GM21390 (cell line): Measurements from ENCODE around the gene POM121.
"Not testable (repeated sequence)": the region's sequence is repeated elsewhere in the genome, so short reads cannot be mapped to it uniquely, and the experiment has no call there.

Experiments used
- ATAC-seq: cut with Tn5 transposase; IDR thresholded peaks from one replicate; pipeline ENCODE4 v1.9.1; 2021; ENCODE audit not compliant: unreplicated experiment

Gene POM121

DNA sequence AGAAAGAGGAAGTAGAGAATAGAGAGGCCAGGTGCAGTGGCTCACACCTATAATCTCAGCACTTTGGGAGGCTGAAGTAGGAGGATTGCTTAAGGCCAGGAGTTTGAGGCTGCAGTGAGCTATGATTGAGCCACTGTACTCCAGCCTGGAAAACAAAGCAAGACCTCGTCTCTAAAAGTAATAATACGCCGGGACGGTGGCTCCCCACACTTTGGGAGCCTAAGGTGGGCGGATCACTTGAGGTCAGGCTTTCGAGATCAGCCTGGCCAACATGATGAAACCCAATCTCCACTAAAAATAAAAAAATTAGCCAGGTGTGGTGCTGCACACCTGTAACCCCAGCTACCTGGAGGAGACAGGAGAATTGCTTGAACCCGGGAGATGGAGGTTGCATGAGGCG is 70.6 kb downstream of the POM121 start:
- ATAC-seq: not testable (repeated sequence)

DNA sequence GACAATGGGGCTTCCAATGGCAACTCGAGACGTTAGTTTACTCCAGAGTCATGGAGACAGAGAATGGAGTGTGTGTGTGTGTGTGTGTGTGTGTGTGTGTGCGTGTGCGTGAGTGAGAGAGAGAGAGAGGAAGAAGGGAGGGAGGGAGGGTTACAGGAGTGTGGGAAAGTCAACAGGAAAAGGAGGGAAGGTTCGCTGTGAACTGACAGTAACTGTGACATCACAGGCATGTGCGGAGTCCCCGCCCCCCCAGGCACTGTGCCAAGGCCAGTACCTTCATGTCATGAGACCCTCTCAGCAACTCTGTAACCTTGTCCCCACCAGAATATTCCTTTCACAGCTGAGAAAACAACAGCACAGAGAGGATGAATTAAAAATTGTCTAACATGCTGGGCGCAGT is 72.6 kb downstream of the POM121 start:
- not testable (repeated sequence) for ATAC-seq

DNA sequence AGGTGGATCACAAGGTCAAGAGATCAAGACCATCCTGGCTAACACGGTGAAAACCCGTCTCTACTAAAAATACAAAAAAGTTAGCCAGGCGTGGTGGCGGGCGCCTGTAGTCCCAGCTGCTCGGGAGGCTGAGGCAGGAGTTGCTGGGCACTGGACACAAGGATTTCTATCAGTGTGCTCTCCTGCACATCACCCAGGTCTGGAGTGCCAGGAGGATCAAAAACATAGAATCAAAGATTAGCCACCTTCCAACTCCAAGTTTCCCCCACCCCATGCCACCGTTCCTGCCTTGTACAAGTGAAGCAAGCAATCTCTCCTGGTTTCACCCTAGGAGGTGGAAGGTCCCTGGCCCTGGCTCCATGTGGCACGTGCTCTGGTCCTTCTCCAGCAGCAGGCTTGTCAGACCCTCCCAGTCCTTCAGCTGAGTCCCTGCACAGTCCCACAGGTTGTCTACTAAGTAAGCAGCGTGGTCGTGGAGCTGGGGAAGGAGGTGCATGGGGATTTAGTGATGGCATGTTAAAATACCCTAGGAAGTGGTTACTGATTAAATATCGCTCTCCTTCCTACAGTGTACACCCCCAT is 73.1 kb downstream of the POM121 start:
- ATAC-seq: not testable (repeated sequence)
